ENCODE results near the gene FLVCR2.

FLVCR2 gene

GRCh38 chr14:75653563-75653962 lies 75.1 kb downstream of the FLVCR2 start:
- no peaks in the 10 kb centered on the region for H3K9me3 ChIP-seq (ENCODE audit: control insufficient read depth, insufficient read depth, low read depth, low read length)
- TF ChIP-seq ZNF16 (tag by site-specific recombination; IDR thresholded peaks at IDR 0.05; ENCODE audit: low read depth) (no peak), ZNF366 (tag by site-specific recombination; conservative IDR thresholded peaks at IDR 0.05) (no peak), ZNF645 (tag by site-specific recombination; IDR thresholded peaks at IDR 0.05) (no peak), ZNF549 (tag by site-specific recombination; IDR thresholded peaks at IDR 0.05) (no peak), ZFP41 (tag by site-specific recombination; IDR thresholded peaks at IDR 0.05; ENCODE audit: borderline replicate concordance) (no peak), ZNF449 (tag by site-specific recombination; IDR thresholded peaks at IDR 0.05) (no peak), ZNF146 (tag by site-specific recombination; IDR thresholded peaks at IDR 0.05) (no peak), ZNF274 (IDR thresholded peaks at IDR 0.05; ENCODE audit: low read length) (no peak), ZNF274 (tag by site-specific recombination; IDR thresholded peaks at IDR 0.05; ENCODE audit: borderline replicate concordance) (no peak), ZNF792 (tag by site-specific recombination; IDR thresholded peaks at IDR 0.05) (no peak), PATZ1 (tag by site-specific recombination; IDR thresholded peaks at IDR 0.05) (no peak), PRDM10 (tag by site-specific recombination; IDR thresholded peaks at IDR 0.05) (no peak), HOXD13 (CRISPR knock-in tag; IDR thresholded peaks at IDR 0.05; ENCODE audit: borderline replicate concordance) (no peak), ZNF704 (tag by site-specific recombination; IDR thresholded peaks at IDR 0.05) (no peak), ZNF138 (tag by site-specific recombination; IDR thresholded peaks at IDR 0.05; ENCODE audit: borderline replicate concordance) (no peak), HOXA7 (CRISPR knock-in tag; IDR thresholded peaks at IDR 0.05; ENCODE audit: borderline replicate concordance) (no peak), ZNF785 (tag by site-specific recombination; IDR thresholded peaks at IDR 0.05) (no peak)
- ChIA-PET POLR2A (interaction anchor here (0.6 to 2.3 kb wide), 2 partner anchors 76 to 270 kb away, joined by 3 to 9 read pairs; partner anchors contain the start of gene FLVCR2), CTCF (interaction anchor here (0.6 to 13.9 kb wide), 25 partner anchors 7 to 639 kb away, joined by 3 to 266 read pairs (median 6); partner anchors contain the start of genes FLVCR2 and NEK9)
- peaks cover 1% of the 10 kb centered on the region for H3K4me1 ChIP-seq (ENCODE audit: control insufficient read depth, insufficient read depth, low read length)
- peaks cover 33 to 82% of the 10 kb centered on the region in 2 experiments for H3K36me3 ChIP-seq (ENCODE audit: control insufficient read depth in 2 of 2, insufficient read depth in 1 of 2, low read length in 2 of 2)
- no peak overlapping the region for H3K27ac ChIP-seq (ENCODE audit: extremely low read depth, low read depth, low read length)
- no peak overlapping the region for H3K4me3 ChIP-seq (ENCODE audit: low read depth, low read length)

All from HEK293 (cell line).